Epithelial cell of esophagus (primary cell): ENCODE results near the gene COL15A1.

ENCODE experiments used
- DNase-seq: peaks from one replicate; pipeline ENCODE4 v3.0.0; 2010; ENCODE audit warnings: low read depth
- H3K4me3 ChIP-seq: 2 replicates; pipeline ENCODE4 v1.5.1; 2011; ENCODE audit warnings: mild to moderate bottlenecking, low read length, control low read depth
- CTCF ChIP-seq: IDR thresholded peaks from 2 replicates; pipeline ENCODE4 v1.5.1; 2011; ENCODE audit warnings: low read depth, mild to moderate bottlenecking, low read length, control low read depth, inconsistent platforms; ENCODE audit not compliant: insufficient read depth; ENCODE audit errors: missing control alignments

The COL15A1 gene

GRCh38 chr9:98943682-98944056 is at the start of gene COL15A1:
COL15A1 (plus strand) TSS chr9:98943907; CDS start chr9:98944062, 155 bp downstream.
- no peak within 1 kb of the TSS for H3K4me3 ChIP-seq
- no peak for DNase-seq
- no peak for TF ChIP-seq CTCF

GRCh38 chr9:98894171-98894570 is 49.5 kb upstream of the COL15A1 start:
- no peak for TF ChIP-seq CTCF
- no peak overlapping the region for H3K4me3 ChIP-seq
- DNase-seq: no peak

GRCh38 chr9:98894761-98895160 is 48.9 kb upstream of the COL15A1 start:
- DNase-seq: no peak
- TF ChIP-seq CTCF: no peak
- no peak overlapping the region for H3K4me3 ChIP-seq

- TF ChIP-seq CTCF: no peak
- no peak for DNase-seq
- H3K4me3 ChIP-seq: no peak overlapping the region
Observed at GRCh38 chr9:98896632-98897031, 47.1 kb upstream of the COL15A1 start.

- peak; percentile 53 for DNase-seq
- no peak overlapping the region for H3K4me3 ChIP-seq
- no peak for TF ChIP-seq CTCF
Observed at GRCh38 chr9:98897745-98898144, 46.0 kb upstream of the COL15A1 start.

GRCh38 chr9:98899408-98900056 is 44.2 kb upstream of the COL15A1 start:
- peak; percentile 47 for DNase-seq
- no peak for TF ChIP-seq CTCF
- no peak overlapping the region for H3K4me3 ChIP-seq

- TF ChIP-seq CTCF: no peak
Observed at GRCh38 chr9:98900244-98900643, 43.5 kb upstream of the COL15A1 start.

More at GRCh38 chr9:98900244-98900643, 43.5 kb upstream of the COL15A1 start:
- no peak overlapping the region for H3K4me3 ChIP-seq
- DNase-seq: no peak
